ENCODE measurements around the gene GTF2IRD2.
A peak's percentile ranks its signal among the peaks of the same experiment; 100 is the strongest.
"Not testable (repeated sequence)": the region's sequence is repeated elsewhere in the genome, so short reads cannot be mapped to it uniquely, and the experiment has no call there.

Gene GTF2IRD2

DNA sequence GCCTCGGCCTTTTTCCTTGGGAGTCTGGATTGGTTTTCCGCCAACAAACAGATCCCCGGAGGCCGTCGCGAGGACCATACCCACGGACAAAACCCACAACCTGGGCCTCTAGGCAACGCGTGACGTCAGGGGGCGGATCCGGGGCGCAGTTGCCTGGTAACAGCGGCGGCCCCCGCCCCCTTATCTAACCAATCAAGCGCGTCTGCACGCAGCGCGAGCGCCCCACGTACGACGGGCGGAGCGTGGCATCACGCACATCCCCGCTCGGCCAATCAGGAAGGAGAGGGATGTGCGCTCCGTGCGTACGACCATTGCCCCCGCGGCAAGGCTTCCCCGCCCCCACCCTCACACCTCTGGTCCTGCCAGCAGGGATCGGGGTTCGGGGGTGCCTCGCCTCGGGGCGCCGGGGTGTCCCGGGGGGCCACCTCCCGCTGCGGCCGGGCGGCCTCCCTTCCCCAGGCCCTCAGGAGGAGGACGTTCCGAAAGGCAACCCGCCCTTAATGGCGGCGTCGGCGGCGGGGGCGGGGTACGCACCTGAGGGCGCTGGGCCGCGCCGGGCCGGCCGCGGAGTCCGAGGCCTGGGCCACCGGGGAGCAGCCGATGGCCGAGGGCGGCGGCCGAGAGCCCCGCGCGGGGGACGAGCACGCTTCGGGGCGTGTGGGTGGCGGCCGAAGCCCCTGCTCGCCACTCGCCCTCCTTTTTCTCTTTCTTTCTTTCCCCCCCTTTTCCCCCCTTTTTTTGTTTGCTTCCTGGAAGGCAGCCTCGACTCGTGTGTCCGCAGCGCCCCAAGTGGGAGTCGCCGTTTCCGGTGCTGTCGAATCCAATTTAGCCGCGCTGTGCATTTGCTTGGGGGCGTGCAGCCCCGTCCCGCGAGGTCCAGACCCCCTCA lies at the start of gene GTF2IRD2:
TSS of gene GTF2IRD2 (minus strand) at position 773 of the 889 bp plus-strand sequence. CDS start 15,227 bp downstream, outside the sequence.
- peak; percentile 39 for DNase-seq (ENCODE audit: low spot score)

DNA sequence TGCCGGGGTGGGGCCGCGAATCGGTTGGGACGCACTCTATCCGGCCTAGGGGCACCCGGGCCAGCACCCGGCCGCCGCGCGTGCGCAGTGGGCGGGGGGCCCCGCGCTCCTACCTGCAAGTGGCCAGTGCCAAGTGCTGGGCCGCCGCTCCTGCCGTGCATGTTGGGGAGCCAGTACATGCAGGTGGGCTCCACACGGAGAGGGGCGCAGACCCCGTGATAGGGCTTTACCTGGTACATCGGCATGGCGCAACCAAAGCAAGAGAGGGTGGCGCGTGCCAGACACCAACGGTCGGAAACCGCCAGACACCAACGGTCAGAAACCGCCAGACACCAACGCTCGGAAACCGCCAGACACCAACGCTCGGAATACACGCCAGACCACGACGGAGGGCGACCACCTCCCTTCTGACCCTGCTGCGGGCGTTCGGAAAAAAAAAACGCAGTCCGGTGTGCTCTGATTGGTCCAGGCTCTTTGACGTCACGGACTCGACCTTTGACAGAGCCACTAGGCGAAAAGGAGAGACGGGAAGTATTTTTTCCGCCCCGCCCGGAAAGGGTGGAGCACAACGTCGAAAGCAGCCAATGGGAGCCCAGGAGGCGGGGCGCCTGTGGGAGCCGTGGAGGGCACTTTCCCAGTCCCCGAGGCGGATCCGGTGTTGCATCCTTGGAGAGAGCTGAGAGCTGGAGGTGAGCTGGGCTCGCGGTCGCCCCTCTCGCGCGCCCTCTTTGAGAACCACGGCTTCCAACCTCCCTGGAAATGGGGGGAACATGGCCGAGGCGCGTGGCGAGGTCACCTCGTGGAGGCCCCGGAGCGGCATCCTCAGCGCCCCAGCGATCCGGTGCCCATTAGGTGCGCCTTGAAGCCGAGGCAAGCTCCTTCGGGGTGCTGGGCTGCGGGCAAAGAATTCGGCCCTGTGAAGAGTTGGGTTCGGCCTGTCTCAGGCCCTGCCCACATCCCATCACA lies 39.0 kb upstream of the GTF2IRD2 start:
- DNase-seq (ENCODE audit: low spot score), result peak; percentile 62

- DNase-seq (ENCODE audit: low spot score), result not testable (repeated sequence)
Observed at GRCh38 chr7:74889518-74890129, 38.2 kb upstream of the GTF2IRD2 start.

DNA sequence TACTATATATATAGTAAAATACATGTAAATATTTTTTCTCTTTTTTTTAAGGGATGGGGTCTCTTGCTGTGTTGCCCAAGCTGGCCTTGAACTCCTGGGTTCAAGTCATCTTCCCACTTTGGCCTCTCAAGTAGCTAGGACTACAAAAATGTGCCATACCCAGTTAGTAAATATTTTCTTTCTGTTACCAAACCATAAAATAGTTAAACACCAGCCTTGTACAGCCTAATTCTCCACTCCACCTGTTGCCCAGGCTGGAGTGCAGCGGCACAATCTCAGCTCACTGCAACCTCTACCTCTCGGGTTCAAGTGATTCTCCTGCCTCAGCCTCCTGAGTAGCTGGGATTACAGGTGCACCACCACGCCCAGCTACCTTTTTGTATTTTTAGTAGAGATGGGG lies 33.9 kb upstream of the GTF2IRD2 start:
- DNase-seq (ENCODE audit: low spot score), result not testable (repeated sequence)

GRCh38 chr7:74882110-74882509 lies 30.7 kb upstream of the GTF2IRD2 start:
- not testable (repeated sequence) for DNase-seq (ENCODE audit: low spot score)

GRCh38 chr7:74874748-74875512 lies 23.5 kb upstream of the GTF2IRD2 start:
- DNase-seq (ENCODE audit: low spot score), result not testable (repeated sequence)

GRCh38 chr7:74874104-74874747 lies 22.8 kb upstream of the GTF2IRD2 start:
- DNase-seq (ENCODE audit: low spot score), result not testable (repeated sequence)

DNA sequence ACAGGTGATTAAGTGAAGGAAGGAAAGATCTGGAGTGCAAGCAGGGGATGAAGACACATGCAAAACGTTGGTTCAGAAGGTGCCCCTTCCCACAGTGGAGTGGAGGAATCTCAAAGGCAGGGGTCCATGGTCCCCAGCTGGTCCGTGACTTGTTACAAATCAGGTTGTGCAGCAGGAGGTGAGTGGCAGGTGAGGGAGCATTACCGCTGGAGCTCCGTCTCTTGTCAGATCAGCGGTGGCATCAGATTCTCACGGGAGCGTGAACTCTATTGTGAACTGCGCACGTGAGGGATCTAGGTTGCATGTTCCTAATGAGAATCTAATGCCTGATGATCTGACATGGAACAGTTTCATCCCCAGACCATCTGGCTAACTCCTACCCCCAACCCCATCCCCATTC lies 21.1 kb upstream of the GTF2IRD2 start:
- not testable (repeated sequence) for DNase-seq (ENCODE audit: low spot score)

DNA sequence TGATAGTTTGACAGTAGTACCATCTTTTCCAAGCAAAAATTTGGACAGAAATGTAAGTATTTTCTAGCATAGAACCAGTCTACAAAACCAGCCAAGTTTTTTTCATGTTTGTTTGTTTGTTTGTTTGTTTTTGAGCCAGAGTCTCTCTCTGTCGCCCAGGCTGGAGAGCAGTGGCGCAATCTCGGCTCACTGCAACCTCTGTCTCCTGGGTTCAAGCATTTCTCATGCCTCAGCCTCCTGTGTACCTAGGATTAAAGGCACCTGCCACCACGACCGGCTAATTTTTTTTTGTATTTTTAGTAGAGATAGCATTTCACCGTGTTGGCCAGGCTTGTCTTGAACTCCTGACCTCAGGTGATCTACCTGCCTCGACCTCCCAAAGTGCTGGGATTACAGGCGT lies 14.4 kb upstream of the GTF2IRD2 start:
- DNase-seq (ENCODE audit: low spot score), result not testable (repeated sequence)

- DNase-seq (ENCODE audit: low spot score), result not testable (repeated sequence)
Observed at GRCh38 chr7:74849853-74850252, 1.6 kb downstream of the GTF2IRD2 start.

GRCh38 chr7:74830411-74830810 lies 21.0 kb downstream of the GTF2IRD2 start:
- not testable (repeated sequence) for DNase-seq (ENCODE audit: low spot score)

DNA sequence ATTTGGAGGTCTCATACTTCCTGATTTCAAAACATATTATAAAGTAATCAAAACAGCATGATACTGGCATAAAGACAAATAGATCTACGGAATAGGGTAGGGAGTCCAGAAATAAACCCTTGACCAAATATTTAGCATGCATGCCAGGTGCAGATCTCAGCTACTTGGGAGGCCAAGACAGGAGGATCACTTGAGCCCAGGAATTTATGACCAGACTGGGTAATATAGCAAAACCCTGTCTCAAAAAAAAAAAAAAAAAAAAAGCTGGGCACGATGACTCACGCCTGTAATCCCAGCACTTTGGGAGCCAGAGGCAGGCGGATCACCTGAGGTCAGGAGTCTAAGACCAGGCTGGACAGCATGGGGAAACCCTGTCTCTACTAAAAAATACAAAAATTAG lies 21.4 kb downstream of the GTF2IRD2 start:
- not testable (repeated sequence) for DNase-seq (ENCODE audit: low spot score)

GRCh38 chr7:74821259-74821658 lies 30.1 kb downstream of the GTF2IRD2 start:
- not testable (repeated sequence) for DNase-seq (ENCODE audit: low spot score)

DNA sequence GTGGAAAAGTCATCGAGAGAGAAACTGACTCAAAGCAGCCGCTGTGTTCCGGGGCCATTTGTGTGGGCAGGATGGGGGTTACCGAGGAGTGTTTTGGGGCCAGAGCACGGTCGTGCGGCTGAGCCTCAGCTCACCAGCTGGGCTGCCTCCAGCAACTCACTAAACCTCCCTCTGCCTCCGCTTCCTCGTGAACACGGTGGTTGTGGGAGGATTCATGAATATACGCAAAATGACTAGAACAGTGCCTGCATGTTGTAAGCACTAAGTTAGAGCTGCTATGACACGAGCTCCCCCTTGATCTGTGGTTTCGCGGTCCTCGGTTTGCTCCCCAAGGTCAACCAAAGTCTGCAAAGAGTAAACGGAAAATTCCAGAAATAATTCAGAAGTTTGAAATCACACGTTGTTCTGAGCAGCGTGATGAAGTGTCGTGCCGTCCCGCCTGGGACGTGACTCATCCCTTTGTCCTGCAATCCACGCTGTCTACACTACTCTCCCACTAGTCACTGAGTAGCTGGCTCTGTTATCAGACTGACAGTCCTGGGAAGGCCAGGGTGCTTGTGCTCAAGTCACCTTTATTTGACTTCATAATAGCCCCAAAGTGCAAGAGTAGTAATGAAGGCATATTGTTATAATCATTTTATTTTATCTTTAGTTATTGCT lies 31.1 kb downstream of the GTF2IRD2 start:
- DNase-seq (ENCODE audit: low spot score), result not testable (repeated sequence)

DNA sequence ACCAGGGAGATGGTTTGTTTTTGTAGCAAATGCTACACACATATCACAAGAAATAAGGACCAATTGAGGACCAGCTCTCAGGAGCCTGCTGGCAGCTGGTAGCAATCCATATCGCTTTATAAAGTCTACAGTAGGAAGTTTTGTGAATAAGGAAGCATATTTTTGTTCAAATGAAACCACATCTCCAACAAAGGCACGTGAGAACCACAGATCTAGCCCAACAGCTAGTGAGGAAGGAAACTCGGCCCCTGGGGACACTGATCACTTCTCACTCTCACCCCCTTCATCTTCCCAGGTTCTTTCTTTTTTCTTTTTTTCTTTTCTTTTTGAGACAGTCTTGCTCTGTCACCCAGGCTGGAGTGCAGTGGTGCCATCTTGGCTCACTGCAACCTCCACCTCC lies 35.5 kb downstream of the GTF2IRD2 start:
- DNase-seq (ENCODE audit: low spot score), result not testable (repeated sequence)

DNA sequence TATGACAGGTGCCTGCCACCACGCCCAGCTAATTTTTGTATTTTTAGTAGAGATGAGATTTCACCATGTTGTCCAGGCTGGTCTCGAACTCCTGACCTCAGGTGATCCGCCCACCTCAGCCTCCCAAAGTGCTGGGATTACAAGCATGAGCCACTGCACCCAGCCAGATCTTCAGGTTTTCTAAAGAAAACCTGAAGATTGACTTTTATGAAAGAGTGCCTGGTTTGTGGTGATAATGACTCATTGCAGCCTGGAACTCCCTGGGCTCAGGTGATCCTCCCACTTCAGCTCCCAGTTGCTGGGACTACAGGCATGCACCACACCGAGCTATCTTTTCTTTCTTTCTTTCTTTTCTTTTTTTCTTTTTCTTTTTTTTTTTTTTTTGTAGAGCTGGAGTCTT lies 52.8 kb downstream of the GTF2IRD2 start:
- not testable (repeated sequence) for DNase-seq (ENCODE audit: low spot score)

GRCh38 chr7:74797848-74798622 lies 53.4 kb downstream of the GTF2IRD2 start:
- DNase-seq (ENCODE audit: low spot score), result not testable (repeated sequence)

GRCh38 chr7:74789200-74789736 lies 62.1 kb downstream of the GTF2IRD2 start:
- DNase-seq (ENCODE audit: low spot score), result not testable (repeated sequence)

Measured in hematopoietic multipotent progenitor cell treated with erythropoietin and hydrocortisone succinate and interleukin-3 and kit ligand, for 15 days (in vitro differentiated cells).